GM19025 (cell line): ENCODE measurements around the gene NRXN3.

Experiments used
- ATAC-seq: cut with Tn5 transposase; IDR thresholded peaks from one replicate; pipeline ENCODE4 v1.9.1; 2021; ENCODE audit warnings: mild to moderate bottlenecking, low read depth, moderate library complexity; ENCODE audit not compliant: unreplicated experiment

Gene NRXN3

GRCh38 chr14:79356040-79356439 is 1185.9 kb downstream of the NRXN3 start:
- ATAC-seq = no peak

GRCh38 chr14:79357307-79357706 is 1187.1 kb downstream of the NRXN3 start:
- no peak for ATAC-seq

GRCh38 chr14:79363291-79363690 is 1193.1 kb downstream of the NRXN3 start:
- no peak for ATAC-seq

GRCh38 chr14:79369359-79370332 is 1199.5 kb downstream of the NRXN3 start:
- no peak for ATAC-seq

- ATAC-seq = no peak
Observed at GRCh38 chr14:79370969-79371368, 1200.8 kb downstream of the NRXN3 start.

GRCh38 chr14:79373451-79373850 is 1203.3 kb downstream of the NRXN3 start:
- no peak for ATAC-seq

GRCh38 chr14:79375356-79375755 is 1205.2 kb downstream of the NRXN3 start:
- no peak for ATAC-seq

- no peak for ATAC-seq
Observed at GRCh38 chr14:79376557-79376956, 1206.4 kb downstream of the NRXN3 start.

GRCh38 chr14:79378020-79378419 is 1207.8 kb downstream of the NRXN3 start:
- ATAC-seq = no peak

GRCh38 chr14:79379266-79379665 is 1209.1 kb downstream of the NRXN3 start:
- ATAC-seq = no peak

- no peak for ATAC-seq
Observed at GRCh38 chr14:79383031-79383430, 1212.9 kb downstream of the NRXN3 start.

GRCh38 chr14:79383475-79383874 is 1213.3 kb downstream of the NRXN3 start:
- no peak for ATAC-seq

GRCh38 chr14:79395061-79395460 is 1224.9 kb downstream of the NRXN3 start:
- ATAC-seq = no peak

- ATAC-seq = no peak
Observed at GRCh38 chr14:79404874-79405511, 1234.8 kb downstream of the NRXN3 start.

- ATAC-seq = no peak
Observed at GRCh38 chr14:79405512-79405910, 1235.3 kb downstream of the NRXN3 start.

GRCh38 chr14:79407572-79407971 is 1237.4 kb downstream of the NRXN3 start:
- no peak for ATAC-seq

GRCh38 chr14:79408696-79409095 is 1238.5 kb downstream of the NRXN3 start:
- no peak for ATAC-seq

GRCh38 chr14:79411403-79412174 is 1241.4 kb downstream of the NRXN3 start:
- no peak for ATAC-seq

- ATAC-seq = no peak
Observed at GRCh38 chr14:79412822-79413221, 1242.6 kb downstream of the NRXN3 start.

GRCh38 chr14:79413734-79414428 is 1243.7 kb downstream of the NRXN3 start:
- no peak for ATAC-seq
